SHP77 treated with DMSO at 0.1 percent for 48 hours (cell line): ENCODE results near the gene PFDN1.
A peak's percentile ranks its signal among the peaks of the same experiment; 100 is the strongest.

Source experiments
- DNase-seq: peaks from one replicate; lab custom pipeline; 2025; lab: John Stamatoyannopoulos, UW

PFDN1 gene

GRCh38 chr5:140259500-140259899 is 43.4 kb downstream of the PFDN1 start:
- no peak for DNase-seq

- no peak for DNase-seq
Observed at GRCh38 chr5:140258873-140259272, 44.0 kb downstream of the PFDN1 start.

- DNase-seq, result no peak
Observed at GRCh38 chr5:140258016-140258415, 44.9 kb downstream of the PFDN1 start.

- DNase-seq, result no peak
Observed at GRCh38 chr5:140256726-140257125, 46.2 kb downstream of the PFDN1 start.

GRCh38 chr5:140255460-140256157 is 47.3 kb downstream of the PFDN1 start:
- no peak for DNase-seq

GRCh38 chr5:140253985-140254384 is 48.9 kb downstream of the PFDN1 start:
- DNase-seq, result no peak

GRCh38 chr5:140252470-140253126 is 50.3 kb downstream of the PFDN1 start:
- DNase-seq, result no peak

GRCh38 chr5:140251527-140251973 is 51.4 kb downstream of the PFDN1 start:
- DNase-seq, result no peak

GRCh38 chr5:140250386-140250785 is 52.5 kb downstream of the PFDN1 start:
- DNase-seq, result no peak

- no peak for DNase-seq
Observed at GRCh38 chr5:140249536-140249935, 53.4 kb downstream of the PFDN1 start.

- no peak for DNase-seq
Observed at GRCh38 chr5:140248414-140248813, 54.5 kb downstream of the PFDN1 start.

- no peak for DNase-seq
Observed at GRCh38 chr5:140246378-140247122, 56.4 kb downstream of the PFDN1 start.

- DNase-seq, result no peak
Observed at GRCh38 chr5:140245926-140246325, 57.0 kb downstream of the PFDN1 start.

GRCh38 chr5:140245341-140245740 is 57.6 kb downstream of the PFDN1 start:
- DNase-seq, result no peak

GRCh38 chr5:140244525-140245025 is 58.3 kb downstream of the PFDN1 start:
- peak; percentile 83 for DNase-seq

- DNase-seq, result peak; percentile 98
Observed at GRCh38 chr5:140243706-140244250, 59.1 kb downstream of the PFDN1 start.

GRCh38 chr5:140242890-140243585 is 59.9 kb downstream of the PFDN1 start:
- no peak for DNase-seq

GRCh38 chr5:140242099-140242498 is 60.8 kb downstream of the PFDN1 start:
- no peak for DNase-seq

- peak; percentile 89 for DNase-seq
Observed at GRCh38 chr5:140240987-140241706, 61.8 kb downstream of the PFDN1 start.

- peak; percentile 14 for DNase-seq
Observed at GRCh38 chr5:140239939-140240700, 62.8 kb downstream of the PFDN1 start.
